Measurements from ENCODE around the gene MAP3K1.

GRCh38 chr5:56934325-56934724 is 119.0 kb downstream of the MAP3K1 start:
- TF ChIP-seq POLR2A (conservative IDR thresholded peaks at IDR 0.05) (no peak), TAF1 (IDR thresholded peaks at IDR 0.05; ENCODE audit: control insufficient read depth, extremely low read depth, insufficient read depth, low read length, severe bottlenecking) (no peak), ZNF740 (CRISPR knock-in tag; IDR thresholded peaks at IDR 0.05) (no peak), ZNF740 (tag; IDR thresholded peaks at IDR 0.05) (no peak), NFRKB (IDR thresholded peaks at IDR 0.05; ENCODE audit: low read depth) (no peak), ARID3A (IDR thresholded peaks at IDR 0.05; ENCODE audit: borderline replicate concordance, low read depth, low read length) (no peak), KAT7 (CRISPR knock-in tag; IDR thresholded peaks at IDR 0.05; ENCODE audit: borderline replicate concordance) (no peak), POLR2AphosphoS5 (IDR thresholded peaks at IDR 0.05; ENCODE audit: control insufficient read depth, insufficient read depth, low read depth, low read length) (no peak)
